Vagina (tissue), 2 donors: ENCODE results near the gene ROR1.

Experiments
- POLR2A ChIP-seq, 2 donors: fragments of 450-650 bp; IDR thresholded peaks; one replicate each; pipeline ENCODE4 v1.6.1; 2017; ENCODE audit warnings: antibody characterized with exemption in 2 of 2, mild to moderate bottlenecking in 2 of 2, moderate library complexity in 2 of 2
- POLR2AphosphoS5 ChIP-seq, 2 donors: sonication (generic); formaldehyde crosslinking; IDR thresholded peaks; one replicate each; pipeline ENCODE4 v1.9.0; 2017; ENCODE audit warnings: antibody characterized with exemption in 2 of 2, mild to moderate bottlenecking in 2 of 2, low read depth in 1 of 2; ENCODE audit not compliant: insufficient read depth in 1 of 2
- TF ChIP-seq, protein P1 (sequence below), 3 experiments: fragments of 450-650 bp in 2 of 3; fragments of 200-600 bp in 1 of 3; sonication (generic) in 1 of 3; IDR thresholded peaks; one replicate each; pipeline ENCODE4 v1.5.1; 2017 to 2019; ENCODE audit warnings: antibody characterized with exemption in 3 of 3, mild to moderate bottlenecking in 2 of 3, moderate library complexity in 2 of 3

GRCh38 chr1:64004451-64005025 lies 230.7 kb downstream of the ROR1 start:
- TF ChIP-seq POLR2AphosphoS5 (IDR thresholded peaks at IDR 0.05; ENCODE audit: insufficient read depth in 1 of 2, low read depth in 1 of 2) (no peak), POLR2A (IDR thresholded peaks at IDR 0.05) (no peak)
- TF ChIP-seq, protein P1, sequence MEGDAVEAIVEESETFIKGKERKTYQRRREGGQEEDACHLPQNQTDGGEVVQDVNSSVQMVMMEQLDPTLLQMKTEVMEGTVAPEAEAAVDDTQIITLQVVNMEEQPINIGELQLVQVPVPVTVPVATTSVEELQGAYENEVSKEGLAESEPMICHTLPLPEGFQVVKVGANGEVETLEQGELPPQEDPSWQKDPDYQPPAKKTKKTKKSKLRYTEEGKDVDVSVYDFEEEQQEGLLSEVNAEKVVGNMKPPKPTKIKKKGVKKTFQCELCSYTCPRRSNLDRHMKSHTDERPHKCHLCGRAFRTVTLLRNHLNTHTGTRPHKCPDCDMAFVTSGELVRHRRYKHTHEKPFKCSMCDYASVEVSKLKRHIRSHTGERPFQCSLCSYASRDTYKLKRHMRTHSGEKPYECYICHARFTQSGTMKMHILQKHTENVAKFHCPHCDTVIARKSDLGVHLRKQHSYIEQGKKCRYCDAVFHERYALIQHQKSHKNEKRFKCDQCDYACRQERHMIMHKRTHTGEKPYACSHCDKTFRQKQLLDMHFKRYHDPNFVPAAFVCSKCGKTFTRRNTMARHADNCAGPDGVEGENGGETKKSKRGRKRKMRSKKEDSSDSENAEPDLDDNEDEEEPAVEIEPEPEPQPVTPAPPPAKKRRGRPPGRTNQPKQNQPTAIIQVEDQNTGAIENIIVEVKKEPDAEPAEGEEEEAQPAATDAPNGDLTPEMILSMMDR (IDR thresholded peaks at IDR 0.05), result no peak
